Lung (tissue), 13 donors: ENCODE results near the gene ATP2A2. TPM values are rescaled to one million over a fixed set of nuclear protein-coding genes. Genes with fewer than 3 reads are reported as not detected.
A peak's percentile ranks its signal among the peaks of the same experiment; 100 is the strongest.

Experiments used
- ATAC-seq: fragments of 200-7000 bp; cut with Tn5 transposase; one replicate; pipeline ENCODE4 v1.9.1; 2020; ENCODE audit warnings: moderate number of reproducible peaks; ENCODE audit not compliant: insufficient read depth, low FRiP score
- DNase-seq, 3 donors: peaks; one replicate each; pipeline ENCODE4 v3.0.0-alpha.2; 2013 to 2017
- H3K27ac ChIP-seq, 2 donors: one replicate each; pipeline ENCODE4 v1.5.1; 2013; ENCODE audit warnings: mild to moderate bottlenecking in 2 of 2, moderate library complexity in 2 of 2, control low read depth in 1 of 2, inconsistent platforms in 1 of 2, low read depth in 1 of 2, low read length in 1 of 2
- H3K27me3 ChIP-seq, 3 donors: one replicate each; pipeline ENCODE4 v1.5.1; 2013; ENCODE audit warnings: low read length in 2 of 3; ENCODE audit not compliant: control insufficient read depth in 3 of 3, insufficient read depth in 3 of 3
- H3K36me3 ChIP-seq, 4 donors: one replicate each; pipeline ENCODE4 v1.5.1; 2013; ENCODE audit warnings: low read length in 4 of 4, mild to moderate bottlenecking in 1 of 4, moderate library complexity in 1 of 4; ENCODE audit not compliant: control insufficient read depth in 4 of 4, insufficient read depth in 4 of 4
- H3K4me1 ChIP-seq, 5 donors: one replicate each; pipeline ENCODE4 v1.5.1; 2013; ENCODE audit warnings: low read length in 5 of 5, mild to moderate bottlenecking in 2 of 5, moderate library complexity in 1 of 5; ENCODE audit not compliant: control insufficient read depth in 5 of 5, insufficient read depth in 5 of 5
- H3K4me3 ChIP-seq: one replicate; pipeline ENCODE4 v1.5.1; 2013; ENCODE audit warnings: mild to moderate bottlenecking, control low read depth, moderate library complexity
- H3K9ac ChIP-seq, 2 donors: one replicate each; pipeline ENCODE4 v1.5.1; 2013; ENCODE audit warnings: low read length in 2 of 2, control low read depth in 1 of 2; ENCODE audit not compliant: insufficient read depth in 1 of 2
- H3K9me3 ChIP-seq, 4 donors: one replicate each; pipeline ENCODE4 v1.5.1; 2013; ENCODE audit warnings: low read length in 3 of 4, mild to moderate bottlenecking in 1 of 4, moderate library complexity in 1 of 4; ENCODE audit not compliant: control insufficient read depth in 4 of 4, insufficient read depth in 3 of 4
- CTCF ChIP-seq: IDR thresholded peaks from 2 replicates; pipeline ENCODE4 v1.5.1; 2012; ENCODE audit warnings: mild to moderate bottlenecking; ENCODE audit errors: control extremely low read depth, extremely low read depth
- WGBS, 2 donors: extraction: QIAGEN DNeasy Blood & Tissue Kit; methylation state at CpG; one replicate each; pipeline ENCODE4 v1.1.7; 2013; 5-methylcytosine and 5-hydroxymethylcytosine counted together
- polyA plus RNA-seq, 2 donors: library from polyadenylated mRNA; stranded (reverse); fragments of 200-250 nt; gene quantifications; one replicate each; pipeline ENCODE4 v1.2.1, GENCODE V29; 2013
- small RNA-seq: library from RNA; depleted of rRNA; stranded (forward); fragments of <200 nt; gene quantifications from one replicate; pipeline ENCODE3, GENCODE V24; 2014; ENCODE audit warnings: low replicate concordance
- total RNA-seq, 2 donors: library from RNA; depleted of rRNA in 1 of 2; stranded (reverse); fragments of >200 nt in 1 of 2; gene quantifications; one replicate each; pipeline ENCODE4 v1.2.1, GENCODE V29; 2014 to 2021
- donor health status: control.
- donor health status: control.
- donor health status: Bipolar disorder and iron deficiency.
- donor health status: healthy.
- donor health status: DM: yes; HTN: yes; CAD: no.

ATP2A2 gene
- total and polyA plus RNA-seq, 4 donors: 34.1 to 240 (median 136) TPM

GRCh38 chr12:110379631-110380030, 98.6 kb downstream of the ATP2A2 start:
- no peaks in the 10 kb centered on the region for H3K9me3 ChIP-seq
- no peak for TF ChIP-seq CTCF
- DNase-seq (no peak), ATAC-seq (no peak)
- H3K4me3 ChIP-seq: no peak overlapping the region
- 70 to 81% methylated on average over 2 of the region's 2 CpGs for WGBS, 2 donors
- no peaks in the 10 kb centered on the region for H3K4me1 ChIP-seq
- H3K27ac ChIP-seq: peak overlapping the region in 1 of 2 donors; percentile 32
- H3K27me3 ChIP-seq: no peaks in the 10 kb centered on the region
- H3K9ac ChIP-seq: no peak overlapping the region
- peaks cover 46 to 55% (median 46%) of the 10 kb centered on the region in 4 donors for H3K36me3 ChIP-seq

- Histone ChIP-seq H3K27me3 (no peaks in the 10 kb centered on the region), H3K27ac (no peak overlapping the region), H3K4me1 (peaks cover 0 to 5% (median 0%) of the 10 kb centered on the region in 5 donors), H3K36me3 (peaks cover 35 to 48% (median 43%) of the 10 kb centered on the region in 4 donors), H3K4me3 (no peak overlapping the region), H3K9me3 (peaks cover 0 to 2% (median 0%) of the 10 kb centered on the region in 4 donors), H3K9ac (no peak overlapping the region)
- ATAC-seq (no peak), DNase-seq (no peak)
- WGBS, 2 donors: 93 to 95% methylated on average over 4 of the region's 4 CpGs
- TF ChIP-seq CTCF: no peak
Measured at GRCh38 chr12:110382683-110383082, 101.6 kb downstream of the ATP2A2 start.

Small RNA genes lying within 50 kb of the gene (small RNA-seq; reads per million reads assigned to genes)
- not detected for gene RN7SL769P

Other genes with a start within 250 kb of the ATP2A2 start
- gene C12orf76, start 232.7 kb upstream of the ATP2A2 start, total RNA-seq: 10 to 100 TPM; 23.3 to 30.5 TPM
- 10 to 100 TPM; 15.4 to 24.6 TPM for gene C12orf76, start 232.7 kb upstream of the ATP2A2 start, polyA plus RNA-seq
- gene IFT81, start 156.9 kb upstream of the ATP2A2 start, total RNA-seq: 10 to 100 TPM; 15.7 to 43.1 TPM
- gene IFT81, start 156.9 kb upstream of the ATP2A2 start, polyA plus RNA-seq: 1 to 10 TPM; 5.4 to 5.8 TPM
- 10 to 100 TPM; 42.6 to 49.9 TPM for gene ANAPC7, start 122.5 kb downstream of the ATP2A2 start, total RNA-seq
- gene ANAPC7, start 122.5 kb downstream of the ATP2A2 start, polyA plus RNA-seq: 10 to 100 TPM; 27.3 to 41.2 TPM
- 100 to 1,000 TPM; 179 to 195 TPM for gene ARPC3, start 169.1 kb downstream of the ATP2A2 start, total RNA-seq
- 100 to 1,000 TPM; 491 to 514 TPM for gene ARPC3, start 169.1 kb downstream of the ATP2A2 start, polyA plus RNA-seq
- gene GPN3, start 187.0 kb downstream of the ATP2A2 start, total RNA-seq: 10 to 100 TPM; 20.4 to 24.4 TPM
- 10 to 100 TPM; 23.7 to 26.9 TPM for gene GPN3, start 187.0 kb downstream of the ATP2A2 start, polyA plus RNA-seq
- gene FAM216A, start 187.6 kb downstream of the ATP2A2 start, total RNA-seq: 1 to 10 TPM; 2.9 to 6.3 TPM
- gene FAM216A, start 187.6 kb downstream of the ATP2A2 start, polyA plus RNA-seq: 1 to 10 TPM; 4.0 to 6.4 TPM
- 100 to 1,000 TPM in 1 of 2 donors, 10 to 100 TPM in 1; 73.7 to 104 TPM for gene VPS29, start 220.9 kb downstream of the ATP2A2 start, total RNA-seq
- 100 to 1,000 TPM; 165 to 177 TPM for gene VPS29, start 220.9 kb downstream of the ATP2A2 start, polyA plus RNA-seq
- 1 to 10 TPM in 1 of 2 donors, under 1 TPM in 1; 0.77 to 1.5 TPM for gene RAD9B, start 221.1 kb downstream of the ATP2A2 start, total RNA-seq
- gene RAD9B, start 221.1 kb downstream of the ATP2A2 start, polyA plus RNA-seq: under 1 TPM; 0.12 to 0.46 TPM